ENCODE results near the gene MAP2K6. TPM values are rescaled to one million over a fixed set of nuclear protein-coding genes. Genes with fewer than 3 reads are reported as not detected.

The MAP2K6 gene
- polyA plus RNA-seq, 1 donor (not counting 4 experiments of a cell fraction or from before 2014, with no cell fraction given) = 0.39 TPM

GRCh38 chr17:69528035-69528434, 113.5 kb downstream of the MAP2K6 start:
- H3K4me1 ChIP-seq (ENCODE audit: control insufficient read depth, extremely low read depth, insufficient read depth, low read length) = no peaks in the 10 kb centered on the region
- no peak overlapping the region for H3K27ac ChIP-seq (ENCODE audit: control insufficient read depth, insufficient read depth, low read length)
- H3K9me3 ChIP-seq (ENCODE audit: control insufficient read depth, low read depth, low read length) = no peaks in the 10 kb centered on the region
- TF ChIP-seq EZH2 (IDR thresholded peaks at IDR 0.05; ENCODE audit: low read length) = no peak
- TF ChIP-seq, protein P1, sequence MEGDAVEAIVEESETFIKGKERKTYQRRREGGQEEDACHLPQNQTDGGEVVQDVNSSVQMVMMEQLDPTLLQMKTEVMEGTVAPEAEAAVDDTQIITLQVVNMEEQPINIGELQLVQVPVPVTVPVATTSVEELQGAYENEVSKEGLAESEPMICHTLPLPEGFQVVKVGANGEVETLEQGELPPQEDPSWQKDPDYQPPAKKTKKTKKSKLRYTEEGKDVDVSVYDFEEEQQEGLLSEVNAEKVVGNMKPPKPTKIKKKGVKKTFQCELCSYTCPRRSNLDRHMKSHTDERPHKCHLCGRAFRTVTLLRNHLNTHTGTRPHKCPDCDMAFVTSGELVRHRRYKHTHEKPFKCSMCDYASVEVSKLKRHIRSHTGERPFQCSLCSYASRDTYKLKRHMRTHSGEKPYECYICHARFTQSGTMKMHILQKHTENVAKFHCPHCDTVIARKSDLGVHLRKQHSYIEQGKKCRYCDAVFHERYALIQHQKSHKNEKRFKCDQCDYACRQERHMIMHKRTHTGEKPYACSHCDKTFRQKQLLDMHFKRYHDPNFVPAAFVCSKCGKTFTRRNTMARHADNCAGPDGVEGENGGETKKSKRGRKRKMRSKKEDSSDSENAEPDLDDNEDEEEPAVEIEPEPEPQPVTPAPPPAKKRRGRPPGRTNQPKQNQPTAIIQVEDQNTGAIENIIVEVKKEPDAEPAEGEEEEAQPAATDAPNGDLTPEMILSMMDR (optimal IDR thresholded peaks at IDR 0.05 in 1 of 3, IDR thresholded peaks at IDR 0.05 in 1 of 3, conservative IDR thresholded peaks at IDR 0.05 in 1 of 3; ENCODE audit: extremely low read depth in 1 of 3, insufficient read depth in 2 of 3, low read length in 3 of 3) = no peak
- H3K27me3 ChIP-seq (ENCODE audit: control insufficient read depth, extremely low read depth, insufficient read depth, low read length) = no peaks in the 10 kb centered on the region
- FAIRE-seq (no peak), DNase-seq (ENCODE audit: low read depth, low spot score) (no peak)
- no peaks in the 10 kb centered on the region for H3K79me2 ChIP-seq (ENCODE audit: control insufficient read depth, insufficient read depth, low read length)
- H3K4me2 ChIP-seq (ENCODE audit: control insufficient read depth, extremely low read depth, insufficient read depth, low read depth, low read length) = no peak overlapping the region
- H2AFZ ChIP-seq (ENCODE audit: control insufficient read depth, low read length) = no peak overlapping the region
- H4K20me1 ChIP-seq (ENCODE audit: control insufficient read depth, extremely low read depth, insufficient read depth, low read length) = no peaks in the 10 kb centered on the region
- no peak overlapping the region for H3K9ac ChIP-seq (ENCODE audit: control insufficient read depth, extremely low read depth, insufficient read depth, low read length)
- no peak overlapping the region for H3K4me3 ChIP-seq (ENCODE audit: control insufficient read depth in 2 of 3, extremely low read depth in 1 of 3, insufficient read depth in 2 of 3, low read depth in 1 of 3, low read length in 3 of 3)
- no peaks in the 10 kb centered on the region for H3K36me3 ChIP-seq (ENCODE audit: control insufficient read depth in 2 of 2, extremely low read depth in 1 of 2, insufficient read depth in 2 of 2, low read length in 2 of 2)
- dilution Hi-C loops (cut with MboI; ENCODE audit: extremely low pct_ligation_motif_present, low sequenced_read_pairs) = no loop called here
- H3K9me1 ChIP-seq (ENCODE audit: control insufficient read depth, extremely low read depth, insufficient read depth, low read length) = no peaks in the 10 kb centered on the region

DNA sequence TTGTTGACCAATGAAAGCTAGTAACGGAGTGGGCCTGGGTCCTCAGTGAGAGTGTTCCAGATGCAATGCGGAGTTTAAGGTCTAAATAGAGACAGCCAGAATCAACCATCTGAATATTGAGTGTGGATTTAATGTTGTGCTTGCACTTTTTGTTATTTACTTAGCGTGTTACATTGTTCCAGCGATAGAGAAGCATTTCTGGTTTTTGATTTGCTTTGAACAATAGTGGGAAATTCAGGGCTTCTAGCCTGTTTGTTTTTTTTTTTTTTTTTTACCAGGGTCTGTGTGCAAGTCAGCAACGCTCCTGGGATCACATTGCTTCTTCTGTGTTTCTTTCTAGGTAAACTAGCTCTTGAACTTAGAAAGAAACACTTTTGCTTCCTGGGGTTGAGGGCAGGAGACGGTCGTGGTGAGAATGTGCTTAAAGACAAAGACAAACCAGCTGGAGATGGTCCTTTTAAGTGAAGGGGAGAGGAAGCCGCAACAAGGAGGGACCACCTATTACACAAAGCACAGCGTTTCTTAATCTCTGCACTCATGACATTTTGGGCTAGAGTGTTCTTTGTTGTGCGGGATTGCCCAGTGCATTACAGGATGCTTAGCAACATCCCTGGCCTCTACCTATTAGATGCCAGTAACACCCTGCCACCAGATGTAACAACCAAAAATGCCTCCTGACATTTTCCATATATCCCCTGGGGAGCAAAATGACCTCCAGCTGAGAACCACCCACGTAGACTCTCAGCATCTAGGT, 119.2 kb downstream of the MAP2K6 start:
- TF ChIP-seq, protein P1 (optimal IDR thresholded peaks at IDR 0.05 in 1 of 3, IDR thresholded peaks at IDR 0.05 in 1 of 3, conservative IDR thresholded peaks at IDR 0.05 in 1 of 3; ENCODE audit: extremely low read depth in 1 of 3, insufficient read depth in 2 of 3, low read length in 3 of 3) = no peak
- TF ChIP-seq EZH2 (IDR thresholded peaks at IDR 0.05; ENCODE audit: low read length) = no peak
- Histone ChIP-seq H3K79me2 (ENCODE audit: control insufficient read depth, insufficient read depth, low read length) (no peaks in the 10 kb centered on the region), H2AFZ (ENCODE audit: control insufficient read depth, low read length) (no peak overlapping the region), H3K27me3 (ENCODE audit: control insufficient read depth, extremely low read depth, insufficient read depth, low read length) (no peaks in the 10 kb centered on the region), H3K27ac (ENCODE audit: control insufficient read depth, insufficient read depth, low read length) (no peak overlapping the region), H3K9ac (ENCODE audit: control insufficient read depth, extremely low read depth, insufficient read depth, low read length) (no peak overlapping the region), H3K4me2 (ENCODE audit: control insufficient read depth, extremely low read depth, insufficient read depth, low read depth, low read length) (no peak overlapping the region), H3K9me1 (ENCODE audit: control insufficient read depth, extremely low read depth, insufficient read depth, low read length) (no peaks in the 10 kb centered on the region), H3K4me1 (ENCODE audit: control insufficient read depth, extremely low read depth, insufficient read depth, low read length) (no peaks in the 10 kb centered on the region), H3K36me3 (ENCODE audit: control insufficient read depth in 2 of 2, extremely low read depth in 1 of 2, insufficient read depth in 2 of 2, low read length in 2 of 2) (no peaks in the 10 kb centered on the region), H3K9me3 (ENCODE audit: control insufficient read depth, low read depth, low read length) (no peaks in the 10 kb centered on the region), H4K20me1 (ENCODE audit: control insufficient read depth, extremely low read depth, insufficient read depth, low read length) (no peaks in the 10 kb centered on the region), H3K4me3 (ENCODE audit: control insufficient read depth in 2 of 3, extremely low read depth in 1 of 3, insufficient read depth in 2 of 3, low read depth in 1 of 3, low read length in 3 of 3) (no peak overlapping the region)
- FAIRE-seq = no peak
- dilution Hi-C loops (cut with MboI; ENCODE audit: extremely low pct_ligation_motif_present, low sequenced_read_pairs) = no loop called here
- no peak for DNase-seq (ENCODE audit: low read depth, low spot score)

Measured in keratinocyte (primary cell).